Spleen (tissue), 11 donors: ENCODE data around the gene WRAP73. TPM values are rescaled to one million over a fixed set of nuclear protein-coding genes. Genes with fewer than 3 reads are reported as not detected.

Experiments used
- DNase-seq: peaks from one replicate; pipeline ENCODE4 v3.0.0-alpha.2; 2020
- H3K27ac ChIP-seq, 8 donors: fragments of 200-600 bp; sonication (generic) in 7 of 8; 1 replicate in 4 of 8; 2 replicates in 4 of 8; pipeline versions ENCODE4 v1.5.0 to v1.8.0; 2016 to 2021; ENCODE audit warnings: inconsistent platforms in 4 of 8, mild to moderate bottlenecking in 4 of 8, moderate library complexity in 1 of 8
- H3K27me3 ChIP-seq, 7 donors: fragments of 200-600 bp; sonication (generic) in 6 of 7; replicated peaks in 1 of 7; 1 replicate in 4 of 7; 2 replicates in 3 of 7; pipeline versions ENCODE4 v1.5.0 to v1.8.0; 2016 to 2021; ENCODE audit warnings: inconsistent platforms in 3 of 7, mild to moderate bottlenecking in 1 of 7
- H3K36me3 ChIP-seq, 6 donors: fragments of 200-600 bp; sonication (generic) in 5 of 6; 1 replicate in 4 of 6; 2 replicates in 2 of 6; pipeline versions ENCODE4 v1.5.0 to v1.8.0; 2016 to 2021; ENCODE audit warnings: inconsistent platforms in 2 of 6
- H3K4me1 ChIP-seq, 6 donors: fragments of 200-600 bp; sonication (generic) in 5 of 6; 1 replicate in 3 of 6; 2 replicates in 3 of 6; pipeline versions ENCODE4 v1.5.0 to v1.8.0; 2016 to 2021; ENCODE audit warnings: inconsistent platforms in 3 of 6
- H3K4me3 ChIP-seq, 8 donors: fragments of 200-600 bp; sonication (generic) in 7 of 8; 1 replicate in 4 of 8; 2 replicates in 4 of 8; pipeline versions ENCODE4 v1.5.0 to v1.8.0; 2016 to 2021; ENCODE audit warnings: inconsistent platforms in 4 of 8, mild to moderate bottlenecking in 4 of 8, moderate library complexity in 2 of 8
- H3K9me3 ChIP-seq, 8 donors: fragments of 200-600 bp; sonication (generic) in 7 of 8; 1 replicate in 4 of 8; 2 replicates in 4 of 8; pipeline versions ENCODE4 v1.5.0 to v1.8.0; 2016 to 2021; ENCODE audit warnings: inconsistent platforms in 4 of 8
- POLR2A ChIP-seq, 3 donors: fragments of 450-650 bp; IDR thresholded peaks; one replicate each; pipeline ENCODE4 v1.5.1; 2017; ENCODE audit warnings: antibody characterized with exemption in 3 of 3, mild to moderate bottlenecking in 1 of 3
- POLR2AphosphoS5 ChIP-seq, 3 donors: sonication (generic); formaldehyde crosslinking; IDR thresholded peaks; one replicate each; pipeline ENCODE4 v1.5.1; 2017; ENCODE audit warnings: antibody characterized with exemption in 3 of 3
- WGBS, 5 donors: extraction: QIAGEN DNeasy Blood & Tissue Kit in 3 of 5; methylation state at CpG; one replicate each; pipeline versions ENCODE4 v1.1.5 to v1.1.7; 2013 to 2018; 5-methylcytosine and 5-hydroxymethylcytosine counted together
- intact Hi-C: fragments of 100-400 bp; cut with DNase I; formaldehyde crosslinking; loops from one replicate; pipeline ENCODE4 v1.15.0; 2023; ENCODE audit warnings: low total_unique reads
- polyA plus RNA-seq, 3 donors: library from polyadenylated mRNA; stranded (reverse); fragments of 200-250 nt; gene quantifications; one replicate each; pipeline ENCODE4 v1.2.1, GENCODE V29; 2013
- total RNA-seq, 7 donors: library from RNA; depleted of rRNA in 3 of 7; stranded (reverse); fragments of >200 nt in 3 of 7; fragmentation: NEBNext Ultra II Directional in 4 of 7; extraction: Animal tissue kit (Norgen Biotek cat#: 25700) in 4 of 7; gene quantifications; one replicate each; pipeline versions ENCODE4 v1.1.0 to v1.2.1, GENCODE V29; 2016 to 2021
- TF ChIP-seq, protein P1 (sequence below), 11 experiments: fragments of 200-600 bp in 7 of 11; fragments of 450-650 bp in 4 of 11; sonication (generic) in 4 of 11; IDR thresholded peaks in 8 of 11; conservative IDR thresholded peaks in 3 of 11; 1 replicate in 7 of 11; 2 replicates in 4 of 11; pipeline versions ENCODE4 v1.4.0 to v1.8.0; 2016 to 2021; ENCODE audit warnings: antibody characterized with exemption in 11 of 11, inconsistent platforms in 4 of 11, mild to moderate bottlenecking in 1 of 11
- donor health status: healthy with polysubstance abuse.
- donor health status: DM: no; HTN: no; CAD: no; lungs with moderate emphysema.
- donor health status: DM: no; HTN: no; CAD: no.
- donor health status: Bipolar disorder and iron deficiency.
- donor health status: healthy.
- donor health status: DM: no; HTN: no; CAD: no.
- donor health status: DM: yes; HTN: yes; CAD: no.

Gene WRAP73
- total and polyA plus RNA-seq, 10 donors, result 20.1 to 28.3 (median 25.3) TPM

DNA sequence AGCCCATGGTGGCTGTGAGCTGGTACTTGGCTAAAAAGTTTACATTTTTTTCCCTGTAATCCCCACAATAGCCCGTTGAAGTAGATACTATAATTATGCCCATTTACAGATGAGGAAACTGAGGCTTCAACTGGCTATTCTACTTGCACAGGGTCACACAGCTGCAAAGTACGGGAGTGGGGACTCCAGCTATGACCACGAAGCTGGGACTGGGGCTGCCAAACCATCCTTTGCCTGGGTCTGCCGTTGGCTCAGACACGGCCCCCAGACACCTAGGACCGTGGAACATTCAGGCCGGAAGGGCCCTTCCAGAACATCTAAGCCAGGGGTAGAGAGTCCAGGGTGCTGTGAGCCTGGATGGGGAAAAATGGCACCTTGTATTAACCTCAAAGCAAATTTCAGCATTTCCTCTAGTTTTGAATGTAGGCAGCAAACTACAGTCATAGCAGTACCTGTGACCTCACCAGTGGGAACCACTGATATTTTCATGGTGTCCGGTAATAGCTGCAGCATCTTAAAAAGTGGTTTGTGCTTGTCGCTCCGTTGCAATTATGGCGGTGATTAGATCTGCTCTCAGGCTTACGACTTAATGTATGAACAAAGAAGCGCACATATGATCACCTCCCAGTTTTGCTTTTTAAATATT, 6.7 kb upstream of the WRAP73 start:
- H3K27me3 ChIP-seq, result peaks cover 3 to 77% (median 36%) of the 10 kb centered on the region in 7 donors

DNA sequence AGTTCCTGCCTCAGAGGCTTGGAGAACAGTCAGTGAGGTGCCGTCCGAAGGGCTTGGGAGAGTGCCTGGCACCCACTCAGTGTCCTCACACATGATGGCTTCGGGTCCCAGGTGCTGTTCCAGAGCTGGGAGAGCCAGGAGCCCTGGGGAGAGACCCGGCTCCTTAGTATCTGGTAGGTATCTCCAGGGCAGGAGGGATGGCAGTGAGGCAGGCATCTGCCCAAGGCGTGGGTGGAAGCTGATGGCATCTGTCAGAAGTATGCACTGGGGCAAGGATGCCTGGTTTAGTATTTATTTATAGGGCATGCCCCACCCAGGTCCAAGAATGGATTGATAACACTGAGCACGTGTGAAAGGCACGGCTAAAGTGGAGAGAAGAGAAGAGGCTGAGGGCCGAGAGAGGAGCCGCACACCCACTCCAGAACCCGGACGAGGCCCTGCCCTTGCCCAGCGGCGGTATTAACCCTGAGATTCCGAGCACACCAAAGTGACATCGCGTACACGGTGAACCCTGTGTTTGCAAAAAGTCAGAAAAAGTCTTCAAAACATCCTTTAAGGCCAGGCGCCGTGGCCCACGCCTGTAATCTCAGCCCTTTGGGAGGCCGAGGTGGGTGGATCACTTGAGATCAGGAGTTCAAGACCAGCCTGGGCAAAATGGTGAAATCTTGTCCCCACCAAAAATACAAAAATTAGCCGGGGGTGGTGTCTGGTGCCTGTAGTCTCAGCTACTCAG, 4.8 kb upstream of the WRAP73 start:
- no peak overlapping the region for H3K4me3 ChIP-seq
- DNase-seq, result peak; percentile 66
- WGBS, 5 donors, result 90 to 93% (median 93%) methylated on average over 21 to 22 of the region's 22 CpGs
- H3K4me1 ChIP-seq, result peaks cover 19 to 36% (median 34%) of the 10 kb centered on the region in 6 donors
- no peaks in the 10 kb centered on the region for H3K9me3 ChIP-seq
- H3K27ac ChIP-seq, result no peak overlapping the region
- TF ChIP-seq, protein P1, sequence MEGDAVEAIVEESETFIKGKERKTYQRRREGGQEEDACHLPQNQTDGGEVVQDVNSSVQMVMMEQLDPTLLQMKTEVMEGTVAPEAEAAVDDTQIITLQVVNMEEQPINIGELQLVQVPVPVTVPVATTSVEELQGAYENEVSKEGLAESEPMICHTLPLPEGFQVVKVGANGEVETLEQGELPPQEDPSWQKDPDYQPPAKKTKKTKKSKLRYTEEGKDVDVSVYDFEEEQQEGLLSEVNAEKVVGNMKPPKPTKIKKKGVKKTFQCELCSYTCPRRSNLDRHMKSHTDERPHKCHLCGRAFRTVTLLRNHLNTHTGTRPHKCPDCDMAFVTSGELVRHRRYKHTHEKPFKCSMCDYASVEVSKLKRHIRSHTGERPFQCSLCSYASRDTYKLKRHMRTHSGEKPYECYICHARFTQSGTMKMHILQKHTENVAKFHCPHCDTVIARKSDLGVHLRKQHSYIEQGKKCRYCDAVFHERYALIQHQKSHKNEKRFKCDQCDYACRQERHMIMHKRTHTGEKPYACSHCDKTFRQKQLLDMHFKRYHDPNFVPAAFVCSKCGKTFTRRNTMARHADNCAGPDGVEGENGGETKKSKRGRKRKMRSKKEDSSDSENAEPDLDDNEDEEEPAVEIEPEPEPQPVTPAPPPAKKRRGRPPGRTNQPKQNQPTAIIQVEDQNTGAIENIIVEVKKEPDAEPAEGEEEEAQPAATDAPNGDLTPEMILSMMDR (IDR thresholded peaks at IDR 0.05 in 8 of 11, conservative IDR thresholded peaks at IDR 0.05 in 3 of 11), result no peak
- no peak for TF ChIP-seq POLR2A (IDR thresholded peaks at IDR 0.05)
- TF ChIP-seq POLR2AphosphoS5 (IDR thresholded peaks at IDR 0.05), result no peak
- intact Hi-C loops, result no loop called here
- H3K36me3 ChIP-seq, result no peaks in the 10 kb centered on the region
- peaks cover 10 to 92% (median 49%) of the 10 kb centered on the region in 7 donors for H3K27me3 ChIP-seq

More for the DNA sequence above, 6.7 kb upstream of the WRAP73 start:
- intact Hi-C loops, result no loop called here
- no peak overlapping the region for H3K27ac ChIP-seq
- peaks cover 6 to 19% (median 17%) of the 10 kb centered on the region in 6 donors for H3K4me1 ChIP-seq
- H3K4me3 ChIP-seq, result no peak overlapping the region
- WGBS, 5 donors, result 64 to 81% (median 72%) methylated on average over 13 of the region's 13 CpGs
- no peaks in the 10 kb centered on the region for H3K36me3 ChIP-seq
- TF ChIP-seq POLR2AphosphoS5 (IDR thresholded peaks at IDR 0.05) (no peak), POLR2A (IDR thresholded peaks at IDR 0.05) (no peak)
- TF ChIP-seq, protein P1 (IDR thresholded peaks at IDR 0.05 in 8 of 11, conservative IDR thresholded peaks at IDR 0.05 in 3 of 11), result no peak
- peak; percentile 36 for DNase-seq
- no peaks in the 10 kb centered on the region for H3K9me3 ChIP-seq

DNA sequence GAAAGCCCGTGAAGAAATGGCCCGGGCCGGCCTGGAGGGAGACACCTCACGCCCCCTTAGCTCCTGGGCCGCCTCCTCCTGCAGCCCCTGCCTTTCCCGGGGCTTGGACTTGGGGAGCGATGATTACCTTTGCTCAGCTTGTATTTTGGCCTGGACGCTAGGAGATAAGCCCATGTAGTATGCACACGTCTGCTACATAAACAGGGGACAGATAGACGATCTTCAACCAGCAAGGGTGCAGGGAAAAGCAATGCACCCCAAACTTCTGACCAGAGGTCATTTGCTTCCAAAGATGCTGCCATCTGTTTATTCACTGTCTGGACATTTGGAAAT, 3.3 kb upstream of the WRAP73 start:
- no peaks in the 10 kb centered on the region for H3K36me3 ChIP-seq
- H3K9me3 ChIP-seq, result no peaks in the 10 kb centered on the region
- DNase-seq, result no peak
- peaks cover 25 to 51% (median 47%) of the 10 kb centered on the region in 6 donors for H3K4me1 ChIP-seq
- peak overlapping the region in 5 of 8 donors; percentile 40 to 98 (median 91) for H3K4me3 ChIP-seq
- H3K27ac ChIP-seq, result no peak overlapping the region
- whole genome bisulfite sequencing, 5 donors, result 32 to 46% (median 38%) methylated on average over 9 to 10 of the region's 10 CpGs
- TF ChIP-seq, protein P1 (IDR thresholded peaks at IDR 0.05 in 8 of 11, conservative IDR thresholded peaks at IDR 0.05 in 3 of 11), result no peak
- intact Hi-C loops, result no loop called here
- H3K27me3 ChIP-seq, result peaks cover 10 to 82% (median 49%) of the 10 kb centered on the region in 7 donors
